ENCODE data around the gene SPOCK2.

Gene SPOCK2

DNA sequence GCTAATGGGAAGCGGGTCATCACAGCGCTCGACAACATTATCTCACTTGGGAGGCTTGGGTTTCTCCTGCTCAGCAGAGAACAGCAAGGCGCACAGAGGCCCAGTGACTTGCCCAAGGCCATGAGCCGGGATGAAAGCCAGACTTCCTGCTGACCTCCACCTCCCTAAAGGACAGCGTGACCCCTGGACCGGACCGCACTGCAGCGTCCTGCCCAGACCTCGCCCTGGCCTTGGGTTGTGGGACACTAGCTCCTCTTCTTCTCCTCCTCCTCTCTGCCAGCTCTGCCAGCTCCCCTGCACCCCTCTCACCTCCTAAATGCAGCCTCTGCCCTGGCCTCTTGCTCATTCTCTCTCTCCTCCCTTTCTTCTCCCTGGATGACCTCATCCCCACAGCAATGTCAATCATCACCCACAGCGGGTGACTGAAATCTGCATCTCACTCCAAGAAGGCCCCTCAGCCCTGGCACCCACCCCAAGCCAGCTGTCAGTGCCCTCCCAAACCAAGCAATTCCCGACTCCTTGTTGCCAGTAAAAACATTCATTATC is 19.4 kb downstream of the SPOCK2 start:
- no peak for DNase-seq

DNA sequence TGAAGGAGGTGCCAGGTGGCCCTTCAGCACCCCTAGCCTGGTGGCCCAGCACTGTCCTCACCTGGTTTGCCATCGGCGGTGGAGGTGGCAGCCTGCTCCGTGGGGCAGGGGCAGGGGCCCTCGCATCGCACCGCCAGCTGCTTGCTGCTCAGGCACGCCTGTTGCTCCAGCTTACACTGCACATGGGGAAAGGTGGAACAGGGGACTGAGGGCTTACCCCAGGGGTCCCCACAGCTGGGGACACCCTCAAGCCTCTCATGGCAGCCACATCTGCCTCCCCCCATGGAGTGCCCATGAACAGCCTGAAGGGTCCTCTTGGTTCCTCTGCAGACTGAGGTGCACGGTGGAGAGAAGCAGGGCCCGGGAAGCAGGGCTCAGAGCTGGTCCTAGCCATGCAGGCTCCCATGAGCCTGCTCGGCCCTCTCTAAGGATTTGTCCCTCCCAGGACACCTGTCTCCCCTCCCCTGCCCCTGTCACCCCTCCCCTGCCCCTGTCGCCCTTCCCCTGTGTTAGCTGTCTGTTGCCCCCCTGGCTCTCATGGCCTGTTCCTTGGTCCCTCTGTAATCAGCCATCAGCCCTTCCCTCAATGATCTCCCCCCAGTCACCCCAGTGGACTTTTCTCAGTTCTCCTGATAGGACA is 20.1 kb downstream of the SPOCK2 start:
- DNase-seq, result no peak

DNA sequence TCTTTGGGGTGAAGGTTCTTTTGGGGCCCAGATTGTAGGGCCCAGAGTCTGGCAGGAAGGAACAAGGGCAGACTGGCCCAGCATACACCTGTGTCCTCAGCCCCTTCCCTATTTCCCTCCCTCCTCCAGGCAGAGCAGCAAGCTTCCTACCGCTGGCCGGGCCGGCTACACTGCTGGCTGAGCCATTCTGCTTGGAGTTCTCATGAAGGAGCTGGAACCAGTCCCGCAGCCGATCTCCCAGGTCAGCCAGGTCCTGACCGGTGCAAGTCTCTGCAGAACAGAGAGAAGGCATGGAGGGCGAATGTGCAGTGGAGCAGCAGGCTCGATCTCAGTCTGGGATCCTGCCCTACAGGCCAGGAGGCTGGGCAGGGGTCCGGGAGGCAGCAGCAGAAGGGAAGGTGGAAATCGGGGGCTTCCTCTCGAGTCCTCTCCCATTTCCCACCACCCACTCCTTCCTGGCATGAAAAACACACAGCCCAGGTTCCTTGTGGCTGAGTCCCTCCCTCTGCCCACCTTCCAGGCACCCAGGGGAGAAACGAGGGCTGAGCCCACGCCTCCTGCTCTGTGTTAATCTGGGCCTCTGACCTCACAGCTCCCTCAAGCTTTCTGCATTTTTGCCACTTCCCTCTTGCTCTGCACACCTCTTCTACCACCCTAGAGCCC is 20.8 kb downstream of the SPOCK2 start:
- DNase-seq, result no peak

DNA sequence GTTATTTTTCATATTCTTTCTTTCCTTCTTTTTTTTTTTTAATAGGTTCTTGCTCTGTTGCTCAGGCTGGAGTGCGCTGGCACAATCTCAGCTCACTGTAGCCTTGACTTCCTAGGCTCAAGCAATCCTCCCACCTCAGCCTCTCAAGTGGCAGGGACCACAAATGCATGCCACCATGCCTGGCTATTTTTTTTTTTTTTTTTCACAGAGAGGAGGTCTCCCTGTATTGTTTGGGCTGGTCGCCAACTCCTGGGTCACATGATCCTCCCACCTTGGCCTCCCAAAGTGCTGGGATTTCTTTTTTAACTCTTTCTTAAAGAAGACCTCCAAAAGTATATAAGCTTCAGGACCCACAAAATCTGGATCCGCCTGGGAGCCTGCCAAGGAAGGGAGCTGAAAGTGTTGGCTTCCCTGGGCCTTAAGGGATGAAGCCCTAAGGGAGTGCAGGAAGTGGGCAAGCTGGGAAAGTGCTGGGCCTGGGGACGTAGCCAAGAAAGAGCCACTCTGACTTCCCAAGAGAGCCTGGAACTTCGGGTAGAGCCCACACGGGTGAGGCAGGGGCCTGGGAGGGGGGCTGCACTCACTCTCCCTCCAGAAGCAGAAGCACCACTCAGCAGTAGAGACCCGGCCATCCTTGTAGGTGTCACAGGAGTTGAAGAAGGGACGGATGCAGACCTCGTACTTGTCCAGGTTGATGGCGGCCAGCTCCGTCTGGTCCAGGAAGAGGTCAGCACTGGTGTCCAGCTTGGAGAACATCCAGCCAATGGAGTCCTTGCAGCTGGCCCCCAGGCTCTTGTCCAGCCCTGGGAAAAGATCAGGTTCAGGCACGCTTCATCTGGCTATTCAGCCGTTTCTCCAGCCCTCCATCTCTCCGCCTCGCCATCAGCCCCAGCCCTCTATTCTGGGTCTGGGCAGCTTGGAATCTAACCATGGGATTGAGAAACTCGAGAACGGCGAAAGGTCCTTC is 21.8 kb downstream of the SPOCK2 start:
- no peak for DNase-seq

DNA sequence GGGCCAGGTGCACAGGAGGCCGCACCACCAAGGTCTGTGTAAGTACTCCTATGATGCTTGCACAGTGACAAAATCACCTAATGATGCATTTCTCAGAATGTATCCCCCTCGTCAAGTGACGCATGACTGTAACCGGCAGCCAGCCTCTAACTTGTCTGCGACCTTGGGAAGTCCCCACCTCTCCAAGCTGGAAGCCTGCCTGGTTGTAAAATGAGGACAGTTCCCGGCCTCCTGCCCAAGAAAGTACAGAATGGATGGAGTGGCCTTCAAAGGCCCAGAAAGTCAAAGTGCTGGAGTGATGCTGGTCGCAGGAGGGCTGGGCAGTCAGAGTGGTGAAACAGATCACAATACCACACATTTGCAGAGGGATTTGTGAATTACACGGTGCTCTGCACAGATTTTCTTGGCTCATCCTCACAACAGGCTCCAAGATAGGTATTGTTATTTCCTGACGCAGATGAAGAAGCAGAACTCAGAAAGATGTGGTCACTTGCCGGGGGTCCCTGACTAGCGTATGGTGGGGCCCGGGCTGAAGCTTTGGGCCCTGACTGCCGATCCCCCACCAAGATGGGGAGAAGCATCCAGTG is 22.8 kb downstream of the SPOCK2 start:
- DNase-seq, result no peak

DNA sequence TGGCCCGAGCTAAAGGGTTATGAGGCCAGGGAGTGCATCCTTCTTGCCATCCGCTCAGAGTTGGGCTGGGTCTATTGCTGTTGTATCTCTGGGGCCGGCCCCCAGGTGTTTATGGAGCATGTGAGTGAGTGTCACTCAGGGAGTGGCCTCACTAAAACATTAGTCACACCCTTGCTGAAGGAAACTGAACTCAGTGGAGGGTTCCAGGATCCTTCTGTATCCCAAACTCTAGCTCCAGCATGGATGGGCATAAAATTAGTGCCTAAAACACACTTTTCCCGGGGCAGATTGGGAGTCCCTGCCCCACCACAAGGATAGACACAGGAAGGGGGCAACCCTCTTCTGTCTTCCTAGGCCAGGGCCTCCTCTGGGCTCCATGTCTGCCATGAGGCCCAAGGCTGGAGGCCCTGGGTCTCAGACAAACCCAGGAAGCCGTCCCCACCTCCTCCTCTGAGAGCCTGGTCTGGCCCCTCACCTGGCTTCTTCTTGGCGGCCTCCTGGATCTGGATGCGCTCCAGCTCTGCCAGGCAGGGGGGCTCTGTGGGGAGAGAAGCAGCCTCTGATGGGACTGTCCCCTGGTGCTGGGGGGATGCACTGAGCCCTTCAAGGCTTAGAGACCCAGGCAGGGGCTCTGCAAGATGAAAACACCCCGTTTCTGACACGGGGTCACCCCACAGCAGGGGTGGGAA is 24.5 kb downstream of the SPOCK2 start:
- no peak for DNase-seq

DNA sequence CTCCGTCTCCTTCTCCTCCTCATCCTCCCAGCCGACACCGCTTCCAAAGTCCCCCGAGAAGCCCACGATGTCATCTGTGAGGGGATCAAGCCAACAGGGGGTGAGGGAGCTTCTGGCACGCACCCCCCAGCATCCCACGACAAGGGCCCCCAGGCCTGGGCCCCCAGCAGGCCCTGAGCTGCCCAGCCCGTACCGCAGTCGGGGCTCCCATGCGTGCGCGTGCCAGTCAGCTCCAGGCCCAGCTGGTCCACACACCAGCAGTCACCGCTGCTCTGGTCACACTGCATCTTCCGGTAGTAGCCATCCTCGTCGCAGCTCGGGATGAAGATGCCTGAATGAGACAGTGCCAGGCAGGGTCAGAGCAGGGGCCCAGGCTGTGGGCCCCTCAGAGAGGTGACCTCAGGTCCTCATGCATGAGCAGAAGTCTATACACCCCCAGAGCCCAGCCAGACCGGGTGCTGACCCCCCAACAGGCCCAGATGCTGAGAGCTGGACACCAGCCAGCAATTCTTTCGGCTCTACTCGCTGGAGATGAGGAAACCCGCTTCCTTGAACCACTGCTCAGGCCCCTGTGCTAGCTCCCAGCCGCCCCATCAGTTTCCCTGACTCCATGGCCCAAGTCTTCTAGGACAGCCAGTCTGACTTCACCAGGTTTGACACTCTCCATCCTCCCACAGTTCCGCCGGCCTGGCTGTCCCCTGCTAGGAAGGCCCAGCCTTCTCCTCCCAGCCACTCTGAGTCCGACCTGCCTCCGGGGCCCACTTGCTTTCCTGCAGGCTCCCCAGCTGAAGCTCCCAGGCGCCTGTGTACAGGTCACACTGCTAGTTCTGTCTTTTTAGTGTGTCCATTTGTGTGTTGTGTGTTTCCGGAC is 25.3 kb downstream of the SPOCK2 start:
- DNase-seq, result no peak

DNA sequence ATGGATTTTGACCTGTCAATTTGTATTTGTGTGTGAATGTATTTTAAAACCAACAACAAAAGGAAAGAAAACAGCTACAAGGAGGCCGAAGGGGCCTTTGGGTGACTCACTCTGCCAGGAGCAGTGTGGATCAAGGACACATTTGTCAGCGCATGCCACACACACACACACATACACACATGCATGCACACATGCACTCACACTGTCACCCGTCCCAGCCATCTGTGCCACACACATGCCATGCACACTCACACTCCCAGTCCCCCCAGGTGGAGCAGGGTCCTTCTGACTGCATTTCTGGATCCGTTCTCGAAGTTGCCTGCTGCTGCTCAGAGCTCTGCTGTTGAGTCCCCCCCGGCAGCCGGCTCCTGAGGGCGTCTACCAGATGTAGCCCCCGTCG is 26.0 kb downstream of the SPOCK2 start:
- no peak for DNase-seq

DNA sequence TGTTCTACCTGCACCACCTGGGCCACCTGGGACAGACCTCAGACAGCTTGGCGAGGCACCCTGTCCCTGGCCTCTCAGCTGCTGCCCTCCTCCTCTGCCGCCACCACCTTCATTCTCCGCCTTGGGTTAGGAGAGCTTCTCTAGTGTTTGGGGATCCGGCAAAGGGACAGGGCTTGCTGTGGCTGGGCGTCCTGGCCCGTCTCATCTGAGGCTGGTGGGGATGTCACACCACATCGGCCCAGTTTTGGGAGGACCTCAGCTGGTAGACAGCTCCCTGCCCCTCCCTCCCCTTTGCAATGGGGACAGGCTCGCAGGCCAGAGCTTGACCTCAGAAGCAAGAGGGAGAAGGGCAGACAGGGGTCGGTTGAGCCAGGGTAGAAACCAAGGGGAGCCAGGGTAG is 26.4 kb downstream of the SPOCK2 start:
- no peak for DNase-seq

DNA sequence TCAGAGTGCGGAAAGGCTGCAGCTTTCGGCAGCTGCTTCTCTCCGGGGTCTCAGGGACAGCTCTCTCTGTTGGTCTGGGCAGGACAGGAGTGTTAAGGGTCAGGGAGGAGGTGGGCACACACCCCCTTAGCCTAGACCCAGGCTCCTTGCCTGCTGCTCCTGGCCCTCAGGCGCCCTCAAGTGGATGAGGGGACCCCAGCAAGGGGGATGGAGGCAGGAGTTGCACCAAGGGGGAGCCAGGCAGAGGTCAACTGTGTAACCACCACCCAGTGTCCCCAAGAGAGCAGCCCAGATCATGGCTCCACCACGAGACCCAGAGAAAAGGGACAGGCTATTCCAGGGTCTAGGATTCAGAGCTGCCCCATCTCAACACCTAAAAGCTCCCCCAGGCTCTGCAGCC is 26.9 kb downstream of the SPOCK2 start:
- no peak for DNase-seq

DNA sequence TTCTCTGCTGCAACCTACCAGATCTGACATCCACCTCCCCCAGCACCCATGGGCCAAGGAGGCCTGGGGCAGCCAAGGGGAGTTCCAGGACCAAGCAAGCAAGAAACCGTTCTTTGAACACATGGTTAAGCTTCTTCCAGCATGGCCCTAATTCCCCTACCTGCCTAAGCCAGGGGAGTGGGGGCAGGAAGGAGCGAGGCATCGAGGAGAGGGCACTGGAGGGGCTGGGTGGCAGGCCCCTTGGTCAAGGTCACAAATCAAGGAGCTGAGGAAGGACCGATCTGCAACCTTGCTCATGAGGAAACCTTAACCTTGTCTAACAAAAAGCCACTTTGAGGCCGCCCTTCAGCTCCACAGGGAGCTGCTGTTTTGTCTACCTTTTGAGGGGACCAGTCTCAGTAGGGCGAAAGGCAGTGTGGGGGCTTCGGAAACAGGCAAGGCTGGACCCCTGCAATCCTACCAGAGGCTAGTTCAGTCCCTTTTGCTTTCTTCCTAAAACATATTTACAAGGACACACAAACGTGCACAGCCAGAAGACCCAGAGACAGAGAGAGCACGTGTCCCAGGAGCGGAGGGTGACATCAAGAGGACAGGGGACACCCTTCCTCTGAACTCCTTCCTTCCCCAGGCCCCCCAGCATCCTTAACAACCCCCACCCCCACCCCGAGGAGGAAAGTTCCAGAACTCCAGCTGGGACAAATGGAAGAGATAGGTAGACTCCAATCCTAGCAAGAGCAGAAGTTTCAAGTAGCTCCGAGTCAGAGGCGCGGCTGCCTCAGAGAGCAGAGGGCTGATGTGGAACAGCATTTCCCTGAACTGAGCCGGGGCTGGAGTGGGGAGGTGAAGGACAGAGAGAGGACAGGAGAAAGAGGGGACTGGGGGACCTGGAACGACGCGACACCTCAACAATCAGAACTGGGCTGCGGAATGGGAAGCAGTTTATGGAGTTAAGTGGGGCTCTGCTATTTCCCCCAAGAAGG is 28.2 kb downstream of the SPOCK2 start:
- no peak for DNase-seq

DNA sequence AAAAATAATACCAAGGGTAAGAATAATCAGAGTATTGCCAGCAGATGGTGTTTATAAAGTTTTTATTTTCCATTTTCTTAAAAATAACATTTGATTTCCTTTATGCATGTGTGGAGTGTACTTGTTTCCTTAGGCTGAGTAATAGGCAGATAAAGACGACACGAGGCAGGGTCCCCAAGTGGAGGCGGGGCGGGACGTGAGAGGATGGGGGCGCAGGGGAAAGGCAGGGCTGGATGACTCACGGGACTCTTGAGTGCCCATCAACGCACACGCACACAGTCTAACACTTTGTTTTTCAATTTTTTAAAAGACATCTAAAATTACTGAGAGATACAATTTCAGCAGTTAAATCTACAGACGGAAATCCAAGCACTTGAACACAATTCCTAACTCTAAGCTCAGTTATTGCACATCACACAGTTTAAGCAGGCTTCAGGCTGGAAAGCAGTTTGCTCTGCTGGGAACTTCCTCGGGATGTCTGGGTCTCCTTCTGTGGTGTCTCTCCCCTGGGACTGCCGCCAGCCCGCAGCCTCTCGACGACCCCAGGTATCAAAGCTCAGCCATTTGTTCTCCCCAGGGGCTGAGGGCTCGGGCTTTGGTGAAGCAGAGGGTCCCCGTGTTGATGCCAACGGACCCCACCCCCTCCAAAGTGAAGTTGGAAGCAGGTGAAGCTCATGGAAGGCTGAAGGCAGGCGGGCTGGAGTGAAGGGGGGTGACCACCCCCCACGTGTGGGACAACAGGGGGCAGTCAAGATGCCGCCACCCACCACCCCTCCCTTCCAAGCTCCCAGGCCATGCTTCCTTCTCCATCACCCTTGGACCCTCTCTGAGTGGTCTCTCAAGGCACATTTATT is 29.1 kb downstream of the SPOCK2 start:
- DNase-seq, result no peak

DNA sequence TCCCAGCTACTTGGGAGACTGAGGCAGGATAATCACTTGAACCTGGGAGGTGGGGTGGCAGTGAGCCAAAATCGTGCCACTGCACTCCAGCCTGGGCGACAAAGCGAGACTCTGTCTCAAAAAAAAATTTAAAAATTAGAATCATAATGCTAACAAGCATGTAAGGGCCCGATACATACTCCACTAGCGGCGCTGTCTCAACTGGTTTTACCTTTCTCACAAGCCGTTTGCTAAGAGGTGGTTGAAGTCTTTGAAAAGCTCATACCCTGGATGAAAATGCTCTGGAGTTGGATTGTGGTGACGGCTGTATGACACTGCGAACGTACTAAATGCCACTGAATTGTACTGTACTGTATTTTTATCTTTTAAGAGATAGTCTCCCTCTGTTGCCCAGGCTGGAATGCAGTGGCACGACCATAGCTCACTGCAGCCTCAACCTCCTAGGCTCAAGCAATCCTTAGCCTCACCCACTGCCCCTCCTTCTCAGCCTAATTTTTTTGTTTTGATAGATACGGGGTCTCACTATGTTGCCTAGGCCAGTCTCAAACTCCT is 29.9 kb downstream of the SPOCK2 start:
- DNase-seq, result no peak

DNA sequence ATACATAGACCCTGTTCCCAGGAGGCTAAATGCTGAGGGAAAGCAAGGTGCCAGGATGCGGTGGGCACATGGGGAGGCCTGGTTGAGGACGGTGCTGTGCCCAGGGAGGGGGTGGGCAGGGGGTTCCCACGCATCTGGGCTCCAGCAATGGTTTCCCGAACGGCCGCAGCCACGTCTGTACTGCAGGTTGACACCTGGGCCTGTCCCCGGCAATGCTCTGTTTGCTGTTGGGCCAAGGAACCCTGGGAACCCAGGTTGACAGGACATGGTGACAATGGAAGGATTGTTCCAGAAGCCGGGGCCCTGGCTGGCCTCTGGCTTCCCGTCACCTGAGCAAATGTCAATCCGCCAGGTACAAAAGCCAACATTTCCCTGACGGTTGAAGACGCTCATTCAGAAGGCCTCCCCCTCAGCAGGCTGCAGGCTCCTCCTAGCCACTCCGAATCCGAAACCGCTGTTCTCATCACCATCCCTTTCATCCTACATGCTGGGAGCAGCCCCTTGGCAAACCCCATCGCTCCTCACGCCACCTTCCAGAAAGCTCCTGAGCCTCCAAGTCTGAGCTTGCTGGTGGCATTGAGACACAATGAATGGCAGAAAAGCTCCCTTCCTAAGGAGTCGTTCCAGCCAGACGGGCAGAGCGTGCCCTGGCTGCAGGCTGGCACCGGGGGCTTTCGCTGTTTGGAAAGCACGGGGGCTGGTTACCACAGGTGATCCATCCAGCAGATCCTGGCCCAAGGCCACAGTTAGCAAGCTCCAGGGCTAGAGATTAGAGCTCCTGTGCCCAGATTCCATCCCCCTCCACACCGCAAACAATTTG is 31.2 kb downstream of the SPOCK2 start:
- no peak for DNase-seq

DNA sequence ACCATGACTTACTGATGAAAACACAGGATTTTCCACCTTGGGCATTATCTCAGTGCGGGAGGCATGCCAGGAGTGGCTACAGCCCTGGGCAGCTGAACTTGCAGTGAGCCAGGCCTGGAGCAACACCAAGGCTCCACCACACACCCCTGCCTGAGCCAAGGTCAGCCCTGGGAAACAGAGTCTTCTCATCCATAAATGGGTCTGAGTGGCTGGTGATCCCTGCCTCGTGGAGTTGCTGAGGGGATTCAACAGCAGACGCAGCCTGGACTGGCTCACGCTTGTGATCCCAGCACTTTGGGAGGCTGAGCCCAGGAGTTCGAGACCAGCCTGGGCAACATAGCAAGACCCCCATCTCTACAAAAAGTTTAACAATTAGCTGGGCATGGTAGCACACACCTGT is 32.2 kb downstream of the SPOCK2 start:
- DNase-seq, result no peak

DNA sequence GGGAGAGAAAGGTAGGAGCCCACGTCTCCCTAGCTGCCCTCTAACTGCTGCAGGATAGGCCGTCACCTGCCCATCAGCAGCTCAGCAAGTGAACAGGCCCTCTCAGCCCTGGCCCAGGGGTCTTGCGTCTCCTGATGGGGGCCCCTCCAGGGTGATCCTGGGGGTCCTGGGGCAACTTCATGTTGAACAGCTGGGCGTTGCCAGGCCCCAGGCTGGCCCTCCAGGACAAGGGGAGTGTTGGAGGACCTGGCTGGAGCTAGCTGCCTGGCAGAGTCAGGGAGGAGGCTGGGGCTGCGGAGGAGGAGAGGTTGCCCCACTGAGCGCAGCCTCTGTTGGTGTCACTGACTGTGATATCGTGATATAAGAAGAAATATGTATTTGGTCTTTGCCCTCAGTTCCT is 34.7 kb downstream of the SPOCK2 start:
- no peak for DNase-seq

DNA sequence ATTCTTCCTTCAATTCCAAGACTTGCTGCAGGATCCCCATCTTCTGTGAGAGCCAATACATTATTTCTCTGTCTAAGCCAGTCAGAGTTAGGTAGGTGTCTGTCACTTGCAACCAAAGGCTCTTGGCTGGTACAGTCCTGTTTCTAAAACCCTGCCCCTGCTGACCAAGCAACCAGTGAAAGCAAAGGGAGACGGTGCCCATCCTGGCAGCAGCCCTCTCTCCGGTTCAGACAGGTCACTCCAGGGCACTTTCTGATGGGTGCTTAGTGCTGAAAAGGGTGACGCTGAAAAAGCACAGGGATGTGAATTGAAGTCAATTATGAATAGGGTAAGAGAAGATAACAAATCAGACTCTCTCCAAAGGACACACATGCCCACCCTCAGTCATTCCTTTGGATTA is 37.5 kb downstream of the SPOCK2 start:
- DNase-seq, result no peak
